Right lobe of liver (tissue), 6 donors: ENCODE measurements around the gene DMBX1. TPM values are rescaled to one million over a fixed set of nuclear protein-coding genes. Genes with fewer than 3 reads are reported as not detected.

ENCODE experiments used
- ATAC-seq, 4 donors: fragments of 200-7000 bp; cut with Tn5 transposase; one replicate each; pipeline ENCODE4 v1.9.1; 2020; ENCODE audit warnings: mild to moderate bottlenecking in 4 of 4, moderate library complexity in 4 of 4
- DNase-seq, 3 donors: peaks; one replicate each; pipeline ENCODE4 v3.0.0-alpha.2; 2020
- H3K27ac ChIP-seq, 3 donors: fragments of 200-600 bp; one replicate each; pipeline ENCODE4 v1.8.0; 2022
- H3K27me3 ChIP-seq, 2 donors: fragments of 200-600 bp; one replicate each; pipeline ENCODE4 v1.8.0; 2022
- H3K36me3 ChIP-seq, 4 donors: fragments of 200-600 bp; sonication (generic) in 1 of 4; one replicate each; pipeline versions ENCODE4 v1.5.1 to v1.8.0; 2017 to 2022; ENCODE audit warnings: control low read depth in 1 of 4
- H3K4me1 ChIP-seq, 4 donors: fragments of 200-600 bp; sonication (generic) in 1 of 4; one replicate each; pipeline versions ENCODE4 v1.5.1 to v1.8.0; 2017 to 2022; ENCODE audit warnings: control low read depth in 1 of 4
- H3K4me3 ChIP-seq, 3 donors: fragments of 200-600 bp; one replicate each; pipeline ENCODE4 v1.8.0; 2022
- H3K9me3 ChIP-seq, 4 donors: fragments of 200-600 bp; sonication (generic) in 1 of 4; one replicate each; pipeline versions ENCODE4 v1.5.1 to v1.8.0; 2017 to 2022; ENCODE audit warnings: control low read depth in 1 of 4
- POLR2A ChIP-seq: fragments of 450-650 bp; IDR thresholded peaks from one replicate; pipeline ENCODE4 v1.6.1; 2017; ENCODE audit warnings: antibody characterized with exemption, mild to moderate bottlenecking
- WGBS: methylation state at CpG from one replicate; pipeline ENCODE4 v1.1.6; 2018; ENCODE audit warnings: low coverage, low lambda C conversion rate; ENCODE audit not compliant: insufficient coverage; ENCODE audit errors: missing lambda C conversion rate; 5-methylcytosine and 5-hydroxymethylcytosine counted together
- intact Hi-C, 2 donors: fragments of 100-400 bp; cut with DNase I; formaldehyde crosslinking; loops; one replicate each; pipeline versions ENCODE4 v1.11.2 to v1.14.1; 2022
- total RNA-seq, 6 experiments: library from RNA; depleted of rRNA in 2 of 6; stranded (reverse); fragments of >200 nt in 2 of 6; fragmentation: NEBNext Ultra II Directional in 3 of 6; extraction: Animal tissue kit (Norgen Biotek cat#: 25700) in 3 of 6; gene quantifications; one replicate each; pipeline versions ENCODE4 v1.1.0 to v1.2.4, GENCODE V29; 2016 to 2023
- TF ChIP-seq, protein P1 (sequence below), 4 donors: fragments of 200-600 bp in 3 of 4; fragments of 450-650 bp in 1 of 4; IDR thresholded peaks; one replicate each; pipeline versions ENCODE4 v1.5.1 to v1.8.0; 2016 to 2022; ENCODE audit warnings: antibody characterized with exemption in 4 of 4, mild to moderate bottlenecking in 2 of 4
- donor health status: DM: no; HTN: yes; CAD: no.
- donor health status: DM: no; HTN: no; CAD: no.
- donor health status: DM: no; HTN: no; CAD: no.
- donor health status: DM: no; HTN: yes; CAD: no.
- donor health status: DM: no; HTN: yes; CAD: no.

DMBX1 gene
- total RNA-seq, 6 experiments from 2014 or later, result not detected

DNA sequence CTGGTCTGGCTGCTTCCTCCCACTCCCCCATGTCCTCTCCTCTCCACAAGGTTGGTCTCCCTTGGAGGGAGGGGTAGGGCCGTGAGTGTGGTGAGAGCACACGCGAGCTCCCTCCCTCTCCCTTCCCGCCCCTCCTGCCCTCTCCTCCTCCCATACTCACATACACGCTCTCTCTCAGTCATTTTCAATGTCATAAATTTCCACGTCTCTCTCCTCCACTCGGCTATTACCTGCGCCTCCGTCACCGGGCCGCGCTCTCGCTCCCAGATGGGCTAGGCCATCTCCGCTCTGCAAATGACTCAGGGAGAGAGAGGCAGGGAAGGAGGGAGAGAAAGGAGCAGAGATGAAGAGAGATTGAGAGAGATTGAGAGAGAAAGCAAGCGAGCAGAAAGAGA is 36.7 kb upstream of the DMBX1 start:
- Histone ChIP-seq H3K27me3 (no peaks in the 10 kb centered on the region), H3K4me3 (no peak overlapping the region), H3K27ac (no peak overlapping the region), H3K4me1 (no peaks in the 10 kb centered on the region), H3K9me3 (no peaks in the 10 kb centered on the region), H3K36me3 (no peaks in the 10 kb centered on the region)
- ATAC-seq (no peak), DNase-seq (no peak)
- WGBS, result 71% methylated on average over 15 of the region's 15 CpGs
- no peak for TF ChIP-seq POLR2A
- TF ChIP-seq, protein P1, sequence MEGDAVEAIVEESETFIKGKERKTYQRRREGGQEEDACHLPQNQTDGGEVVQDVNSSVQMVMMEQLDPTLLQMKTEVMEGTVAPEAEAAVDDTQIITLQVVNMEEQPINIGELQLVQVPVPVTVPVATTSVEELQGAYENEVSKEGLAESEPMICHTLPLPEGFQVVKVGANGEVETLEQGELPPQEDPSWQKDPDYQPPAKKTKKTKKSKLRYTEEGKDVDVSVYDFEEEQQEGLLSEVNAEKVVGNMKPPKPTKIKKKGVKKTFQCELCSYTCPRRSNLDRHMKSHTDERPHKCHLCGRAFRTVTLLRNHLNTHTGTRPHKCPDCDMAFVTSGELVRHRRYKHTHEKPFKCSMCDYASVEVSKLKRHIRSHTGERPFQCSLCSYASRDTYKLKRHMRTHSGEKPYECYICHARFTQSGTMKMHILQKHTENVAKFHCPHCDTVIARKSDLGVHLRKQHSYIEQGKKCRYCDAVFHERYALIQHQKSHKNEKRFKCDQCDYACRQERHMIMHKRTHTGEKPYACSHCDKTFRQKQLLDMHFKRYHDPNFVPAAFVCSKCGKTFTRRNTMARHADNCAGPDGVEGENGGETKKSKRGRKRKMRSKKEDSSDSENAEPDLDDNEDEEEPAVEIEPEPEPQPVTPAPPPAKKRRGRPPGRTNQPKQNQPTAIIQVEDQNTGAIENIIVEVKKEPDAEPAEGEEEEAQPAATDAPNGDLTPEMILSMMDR (IDR thresholded peaks at IDR 0.05), result no peak
- intact Hi-C loops, result no loop called here

GRCh38 chr1:46453449-46453848 is 36.2 kb upstream of the DMBX1 start:
- no peak overlapping the region for H3K27ac ChIP-seq
- WGBS, result 60% methylated on average over 1 of the region's 4 CpGs
- no peak overlapping the region for H3K4me3 ChIP-seq
- no peaks in the 10 kb centered on the region for H3K27me3 ChIP-seq
- intact Hi-C loops, result no loop called here
- no peak for ATAC-seq
- no peaks in the 10 kb centered on the region for H3K36me3 ChIP-seq
- no peaks in the 10 kb centered on the region for H3K9me3 ChIP-seq
- TF ChIP-seq, protein P1 (IDR thresholded peaks at IDR 0.05), result no peak
- TF ChIP-seq POLR2A, result no peak
- no peaks in the 10 kb centered on the region for H3K4me1 ChIP-seq
- no peak for DNase-seq

DNA sequence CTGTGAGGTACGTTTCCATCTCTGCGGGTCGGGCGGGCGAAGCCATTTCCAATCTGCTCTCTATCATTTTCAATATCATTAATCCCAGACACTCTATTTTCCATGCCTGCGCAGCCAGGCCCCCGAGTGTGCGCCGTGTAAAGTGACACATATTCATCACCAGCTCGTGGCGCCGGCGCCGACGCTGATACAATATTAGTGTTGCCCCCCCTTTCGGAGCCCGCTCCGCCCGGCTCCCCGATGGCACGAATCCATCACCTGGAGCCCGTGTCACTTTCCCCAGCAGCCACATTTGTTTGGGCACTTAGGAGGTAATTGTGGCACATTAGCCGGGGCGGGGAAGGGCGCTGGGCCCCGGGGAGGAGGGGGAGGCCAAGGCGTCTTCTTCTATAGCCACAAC is 33.7 kb upstream of the DMBX1 start:
- Histone ChIP-seq H3K27me3 (no peaks in the 10 kb centered on the region), H3K27ac (no peak overlapping the region), H3K4me3 (no peak overlapping the region), H3K4me1 (no peaks in the 10 kb centered on the region), H3K36me3 (no peaks in the 10 kb centered on the region), H3K9me3 (no peaks in the 10 kb centered on the region)
- DNase-seq, result no peak
- 88% methylated on average over 7 of the region's 27 CpGs for WGBS
- intact Hi-C loops, result no loop called here
- ATAC-seq, result no peak
- TF ChIP-seq POLR2A, result no peak
- TF ChIP-seq, protein P1 (IDR thresholded peaks at IDR 0.05), result no peak

- Histone ChIP-seq H3K36me3 (no peaks in the 10 kb centered on the region), H3K4me3 (no peak overlapping the region), H3K4me1 (no peaks in the 10 kb centered on the region), H3K9me3 (no peaks in the 10 kb centered on the region), H3K27ac (no peak overlapping the region), H3K27me3 (no peaks in the 10 kb centered on the region)
- ATAC-seq (no peak), DNase-seq (no peak)
- no peak for TF ChIP-seq POLR2A
- TF ChIP-seq, protein P1 (IDR thresholded peaks at IDR 0.05), result no peak
- WGBS, result 100% methylated on average over 1 of the region's 5 CpGs
- intact Hi-C loops, result no loop called here
Measured at GRCh38 chr1:46456411-46456963, 33.1 kb upstream of the DMBX1 start.

- TF ChIP-seq, protein P1 (IDR thresholded peaks at IDR 0.05), result no peak
- no peak for TF ChIP-seq POLR2A
- intact Hi-C loops, result no loop called here
- Histone ChIP-seq H3K36me3 (no peaks in the 10 kb centered on the region), H3K4me3 (no peak overlapping the region), H3K9me3 (no peaks in the 10 kb centered on the region), H3K27ac (no peak overlapping the region), H3K27me3 (no peaks in the 10 kb centered on the region), H3K4me1 (no peaks in the 10 kb centered on the region)
- WGBS, result 76% methylated on average over 2 of the region's 6 CpGs
- no peak for ATAC-seq
- no peak for DNase-seq
Measured at GRCh38 chr1:46457178-46457577, 32.5 kb upstream of the DMBX1 start.
